ENCODE results near the gene DELE1. TPM values are rescaled to one million over a fixed set of nuclear protein-coding genes. Genes with fewer than 3 reads are reported as not detected.

Gene DELE1
- total RNA-seq, 8 experiments from 2014 or later = 26.9 to 78.7 (median 39.9) TPM

GRCh38 chr5:141914797-141915196 lies 8.9 kb upstream of the DELE1 start:
- ATAC-seq (replicated peaks in 6 of 8) = no peak
- in situ Hi-C loops (cut with MboI; ENCODE audit: low pct_unique_long_range_greater_than_20kb in 2 of 9, low sequenced_read_pairs in 9 of 9, unreplicated experiment in 9 of 9) = loop anchor here in 1 of 9 experiments (25.0 kb wide), 1 partner anchor 227 kb away; the partner anchor contains the start of gene ARAP3
- peaks cover 11 to 14% of the 10 kb centered on the region in 2 donors for H3K4me1 ChIP-seq (replicated peaks in 1 of 2)
- 90 to 100% (median 92%) methylated on average over 1 to 3 of the region's 3 CpGs; no CpG with 5 or more reads in 5 of the 10 experiments for WGBS, 10 experiments
- no peak overlapping the region for H3K27ac ChIP-seq
- no peak overlapping the region for H3K4me3 ChIP-seq

GRCh38 chr5:141915881-141916336 lies 7.8 kb upstream of the DELE1 start:
- in situ Hi-C loops (cut with MboI; ENCODE audit: low pct_unique_long_range_greater_than_20kb in 2 of 9, low sequenced_read_pairs in 9 of 9, unreplicated experiment in 9 of 9) = loop anchor here in 1 of 9 experiments (25.0 kb wide), 1 partner anchor 229 kb away; the partner anchor contains the start of gene ARAP3
- WGBS, 10 experiments = 40 to 81% (median 64%) methylated on average over 1 to 5 of the region's 6 CpGs; no CpG with 5 or more reads in 4 of the 10 experiments
- peaks cover 11 to 14% of the 10 kb centered on the region in 2 donors for H3K4me1 ChIP-seq (replicated peaks in 1 of 2)

GRCh38 chr5:141916522-141916921 lies 7.1 kb upstream of the DELE1 start:
- H3K4me1 ChIP-seq (replicated peaks in 1 of 2) = peaks cover 11 to 14% of the 10 kb centered on the region in 2 donors
- WGBS, 10 experiments = 60 to 89% (median 73%) methylated on average over 1 to 2 of the region's 2 CpGs; no CpG with 5 or more reads in 3 of the 10 experiments
- H3K27ac ChIP-seq = no peak overlapping the region
- in situ Hi-C loops (cut with MboI; ENCODE audit: low pct_unique_long_range_greater_than_20kb in 2 of 9, low sequenced_read_pairs in 9 of 9, unreplicated experiment in 9 of 9) = loop anchor here in 1 of 9 experiments (25.0 kb wide), 1 partner anchor 229 kb away; the partner anchor contains the start of gene ARAP3
- H3K4me3 ChIP-seq = no peak overlapping the region
- no peak for ATAC-seq (replicated peaks in 6 of 8)

More at GRCh38 chr5:141915881-141916336, 7.8 kb upstream of the DELE1 start:
- Histone ChIP-seq H3K27ac (no peak overlapping the region), H3K4me3 (no peak overlapping the region)
- peak in 3 of 8 experiments; percentile 29 to 87 (median 79) for ATAC-seq (replicated peaks in 6 of 8)

GRCh38 chr5:141917760-141918159 lies 5.9 kb upstream of the DELE1 start:
- 0 to 100% (median 77%) methylated on average over 1 to 5 of the region's 5 CpGs; no CpG with 5 or more reads in 2 of the 10 experiments for WGBS, 10 experiments
- no peak for ATAC-seq (replicated peaks in 6 of 8)
- no peak overlapping the region for H3K4me3 ChIP-seq
- H3K4me1 ChIP-seq (replicated peaks in 1 of 2) = peaks cover 14 to 19% of the 10 kb centered on the region in 2 donors
- H3K27ac ChIP-seq = no peak overlapping the region
- in situ Hi-C loops (cut with MboI; ENCODE audit: low pct_unique_long_range_greater_than_20kb in 2 of 9, low sequenced_read_pairs in 9 of 9, unreplicated experiment in 9 of 9) = loop anchor here in 1 of 9 experiments (25.0 kb wide), 1 partner anchor 230 kb away; the partner anchor contains the start of gene ARAP3

- H3K27ac ChIP-seq = no peak overlapping the region
- in situ Hi-C loops (cut with MboI; ENCODE audit: low pct_unique_long_range_greater_than_20kb in 2 of 9, low sequenced_read_pairs in 9 of 9, unreplicated experiment in 9 of 9) = loop anchor here in 1 of 9 experiments (25.0 kb wide), 1 partner anchor 232 kb away; the partner anchor contains the start of gene ARAP3
- WGBS, 10 experiments = 81 to 100% (median 91%) methylated on average over 1 to 6 of the region's 8 CpGs; no CpG with 5 or more reads in 3 of the 10 experiments
- H3K4me3 ChIP-seq = no peak overlapping the region
- ATAC-seq (replicated peaks in 6 of 8) = no peak
- H3K4me1 ChIP-seq (replicated peaks in 1 of 2) = peaks cover 9 to 12% of the 10 kb centered on the region in 2 donors
Observed at GRCh38 chr5:141919218-141920119, 4.2 kb upstream of the DELE1 start.

GRCh38 chr5:141920771-141921170 lies 2.9 kb upstream of the DELE1 start:
- 100% methylated on average over 1 of the region's 2 CpGs; no CpG with 5 or more reads in 9 of the 10 experiments for WGBS, 10 experiments
- Histone ChIP-seq H3K4me1 (replicated peaks in 1 of 2) (peaks cover 12 to 13% of the 10 kb centered on the region in 2 donors), H3K4me3 (no peak overlapping the region), H3K27ac (no peak overlapping the region)
- in situ Hi-C loops (cut with MboI; ENCODE audit: low pct_unique_long_range_greater_than_20kb in 2 of 9, low sequenced_read_pairs in 9 of 9, unreplicated experiment in 9 of 9) = loop anchor here in 1 of 9 experiments (25.0 kb wide), 1 partner anchor 233 kb away; the partner anchor contains the start of gene ARAP3
- no peak for ATAC-seq (replicated peaks in 6 of 8)

- Histone ChIP-seq H3K27ac (peak overlapping the region; percentile 92 to 96), H3K4me3 (peak overlapping the region; percentile 43 to 70 (median 50)), H3K4me1 (replicated peaks in 1 of 2) (peaks cover 12 to 13% of the 10 kb centered on the region in 2 donors)
- in situ Hi-C loops (cut with MboI; ENCODE audit: low pct_unique_long_range_greater_than_20kb in 2 of 9, low sequenced_read_pairs in 9 of 9, unreplicated experiment in 9 of 9) = loop anchor here in 1 of 9 experiments (25.0 kb wide), 1 partner anchor 236 kb away; the partner anchor contains the start of gene ARAP3
- ATAC-seq (replicated peaks in 6 of 8) = peak in 2 of 8 experiments; percentile 3 to 4
- 11 to 81% (median 40%) methylated on average over 1 to 6 of the region's 28 CpGs; no CpG with 5 or more reads in 3 of the 10 experiments for WGBS, 10 experiments
Observed at GRCh38 chr5:141922827-141923447, 734 bp upstream of the DELE1 start.

- WGBS, 10 experiments = 50 to 100% (median 83%) methylated on average over 1 to 2 of the region's 2 CpGs; no CpG with 5 or more reads in 1 of the 10 experiments
- in situ Hi-C loops (cut with MboI; ENCODE audit: low pct_unique_long_range_greater_than_20kb in 2 of 9, low sequenced_read_pairs in 9 of 9, unreplicated experiment in 9 of 9) = loop anchor here in 3 of 9 experiments (25.0 kb wide), 1 partner anchor 239 kb away; the partner anchor contains the start of gene ARAP3 (in 3 of the 3)
- H3K27ac ChIP-seq = no peak overlapping the region
- no peak overlapping the region for H3K4me3 ChIP-seq
- H3K4me1 ChIP-seq (replicated peaks in 1 of 2) = peaks cover 12 to 13% of the 10 kb centered on the region in 2 donors
- no peak for ATAC-seq (replicated peaks in 6 of 8)
Observed at GRCh38 chr5:141926434-141926833, 2.8 kb downstream of the DELE1 start.

- 76 to 100% (median 98%) methylated on average over 1 to 6 of the region's 8 CpGs; no CpG with 5 or more reads in 4 of the 10 experiments for WGBS, 10 experiments
- Histone ChIP-seq H3K27ac (no peak overlapping the region), H3K4me1 (replicated peaks in 1 of 2) (peaks cover 5 to 6% of the 10 kb centered on the region in 2 donors), H3K4me3 (no peak overlapping the region)
- no peak for ATAC-seq (replicated peaks in 6 of 8)
- in situ Hi-C loops (cut with MboI; ENCODE audit: low pct_unique_long_range_greater_than_20kb in 2 of 9, low sequenced_read_pairs in 9 of 9, unreplicated experiment in 9 of 9) = loop anchor here in 3 of 9 experiments (25.0 kb wide), 1 partner anchor 241 kb away; the partner anchor contains the start of gene ARAP3 (in 3 of the 3)
Observed at GRCh38 chr5:141928051-141928450, 4.4 kb downstream of the DELE1 start.

- H3K4me3 ChIP-seq = no peak overlapping the region
- WGBS, 10 experiments = 48 to 100% (median 89%) methylated on average over 1 to 11 of the region's 19 CpGs; no CpG with 5 or more reads in 3 of the 10 experiments
- H3K4me1 ChIP-seq (replicated peaks in 1 of 2) = peaks cover 2% of the 10 kb centered on the region in 2 donors
- no peak for ATAC-seq (replicated peaks in 6 of 8)
- H3K27ac ChIP-seq = no peak overlapping the region
- in situ Hi-C loops (cut with MboI; ENCODE audit: low pct_unique_long_range_greater_than_20kb in 2 of 9, low sequenced_read_pairs in 9 of 9, unreplicated experiment in 9 of 9) = loop anchor here in 3 of 9 experiments (25.0 kb wide), 1 partner anchor 242 kb away; the partner anchor contains the start of gene ARAP3 (in 3 of the 3)
Observed at GRCh38 chr5:141929398-141930058, 5.9 kb downstream of the DELE1 start.

GRCh38 chr5:141931694-141932093 lies 8.0 kb downstream of the DELE1 start:
- in situ Hi-C loops (cut with MboI; ENCODE audit: low pct_unique_long_range_greater_than_20kb in 2 of 9, low sequenced_read_pairs in 9 of 9, unreplicated experiment in 9 of 9) = loop anchor here in 3 of 9 experiments (25.0 kb wide), 1 partner anchor 244 kb away; the partner anchor contains the start of gene ARAP3 (in 3 of the 3)
- Histone ChIP-seq H3K4me1 (replicated peaks in 1 of 2) (no peaks in the 10 kb centered on the region), H3K4me3 (no peak overlapping the region), H3K27ac (no peak overlapping the region)
- 14 to 100% (median 87%) methylated on average over 1 to 5 of the region's 5 CpGs for WGBS, 10 experiments
- ATAC-seq (replicated peaks in 6 of 8) = peak in 2 of 8 experiments; percentile 72 to 91

Data from motor neuron (in vitro differentiated cells).